ENCODE results near the gene DNAI4. TPM values are rescaled to one million over a fixed set of nuclear protein-coding genes. Genes with fewer than 3 reads are reported as not detected.

The DNAI4 gene
- total RNA-seq, 1 experiment from 2014 or later, result 2.1 TPM

DNA sequence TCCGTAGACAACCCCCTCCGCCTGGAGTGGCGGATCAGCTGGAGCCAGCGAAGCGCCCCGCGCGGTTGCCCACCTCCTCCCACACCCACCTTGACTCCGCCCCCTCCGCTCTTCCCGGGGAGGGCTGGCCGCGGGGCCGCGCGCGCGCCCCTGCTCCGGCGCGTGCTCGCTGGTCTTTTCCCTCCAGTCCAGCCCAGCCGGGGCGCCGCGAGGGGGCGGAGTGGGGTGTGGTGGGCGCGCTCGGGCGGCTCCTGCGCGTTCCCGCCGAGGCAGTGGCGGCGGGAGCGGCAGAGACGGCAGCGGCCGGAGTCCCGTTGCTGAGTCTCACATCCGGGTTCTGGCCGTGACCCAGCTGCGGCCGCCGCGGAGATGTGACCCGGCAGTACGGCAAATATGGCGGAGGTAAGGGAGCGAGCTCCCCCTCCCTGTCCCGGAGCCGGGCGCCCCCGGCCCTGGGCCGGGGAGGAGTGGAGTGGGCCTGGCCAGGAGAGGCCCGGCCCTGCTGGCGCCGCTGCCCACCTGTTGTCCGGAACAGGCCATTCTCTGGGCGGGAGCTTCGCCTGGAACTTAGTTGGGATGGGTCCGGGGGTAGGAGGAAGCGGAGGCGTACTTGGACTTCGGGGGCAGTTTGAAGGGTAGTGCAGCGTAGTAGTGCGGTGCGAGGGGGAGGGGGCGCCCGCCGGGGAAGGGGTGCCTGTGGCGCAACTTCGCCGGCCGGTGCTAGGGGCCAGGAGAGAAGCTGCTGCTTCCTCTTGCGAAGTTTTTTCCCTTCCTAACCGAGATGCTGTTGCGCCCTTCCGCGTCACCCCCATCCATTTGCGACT, 5.6 kb upstream of the DNAI4 start (continued):
- TF ChIP-seq SOX15 (CRISPR knock-in tag; IDR thresholded peaks at IDR 0.05) (no peak), NR1H2 (CRISPR knock-in tag; IDR thresholded peaks at IDR 0.05) (no peak), ZNF138 (CRISPR knock-in tag; conservative IDR thresholded peaks at IDR 0.05) (no peak; the same call in 1 of the 2 replicates), PRRX2 (CRISPR knock-in tag; IDR thresholded peaks at IDR 0.05) (peak; percentile 28; the same call in 1 of the 2 replicates), ZSCAN18 (CRISPR knock-in tag; IDR thresholded peaks at IDR 0.05) (no peak), NR2C2 (CRISPR knock-in tag; IDR thresholded peaks at IDR 0.05) (no peak), HMGXB4 (CRISPR knock-in tag; IDR thresholded peaks at IDR 0.05) (0 out of 2 replicates have a peak, but pooled peaks have one; percentile 55), CREM (CRISPR knock-in tag; IDR thresholded peaks at IDR 0.05) (no peak), PREB (CRISPR knock-in tag; IDR thresholded peaks at IDR 0.05; ENCODE audit: borderline replicate concordance) (no peak), ZNF423 (CRISPR knock-in tag; IDR thresholded peaks at IDR 0.05) (peak; percentile 8; the same call in 1 of the 2 replicates), OVOL2 (CRISPR knock-in tag; IDR thresholded peaks at IDR 0.05; ENCODE audit: borderline replicate concordance) (no peak), E2F4 (CRISPR knock-in tag; IDR thresholded peaks at IDR 0.05; ENCODE audit: borderline replicate concordance, low read depth) (peak; percentile 67; the same call in 1 of the 2 replicates), ZNF512 (CRISPR knock-in tag; IDR thresholded peaks at IDR 0.05; ENCODE audit: borderline replicate concordance) (no peak; the same call in 1 of the 2 replicates), NFYB (CRISPR knock-in tag; conservative IDR thresholded peaks at IDR 0.05; ENCODE audit: low read depth) (no peak), FOXP1 (CRISPR knock-in tag; IDR thresholded peaks at IDR 0.05; ENCODE audit: borderline replicate concordance) (peak; percentile 34; the same call in 1 of the 2 replicates), ZNF396 (CRISPR knock-in tag; IDR thresholded peaks at IDR 0.05; ENCODE audit: borderline replicate concordance) (no peak), ZNF317 (CRISPR knock-in tag; IDR thresholded peaks at IDR 0.05; ENCODE audit: borderline replicate concordance, low read depth) (no peak), PRDM15 (CRISPR knock-in tag; IDR thresholded peaks at IDR 0.05) (no peak), MLX (CRISPR knock-in tag; IDR thresholded peaks at IDR 0.05) (no peak)
- TF ChIP-seq, protein P1, sequence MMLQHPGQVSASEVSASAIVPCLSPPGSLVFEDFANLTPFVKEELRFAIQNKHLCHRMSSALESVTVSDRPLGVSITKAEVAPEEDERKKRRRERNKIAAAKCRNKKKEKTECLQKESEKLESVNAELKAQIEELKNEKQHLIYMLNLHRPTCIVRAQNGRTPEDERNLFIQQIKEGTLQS (CRISPR knock-in tag; conservative IDR thresholded peaks at IDR 0.05), result no peak
- TF ChIP-seq, protein P2, sequence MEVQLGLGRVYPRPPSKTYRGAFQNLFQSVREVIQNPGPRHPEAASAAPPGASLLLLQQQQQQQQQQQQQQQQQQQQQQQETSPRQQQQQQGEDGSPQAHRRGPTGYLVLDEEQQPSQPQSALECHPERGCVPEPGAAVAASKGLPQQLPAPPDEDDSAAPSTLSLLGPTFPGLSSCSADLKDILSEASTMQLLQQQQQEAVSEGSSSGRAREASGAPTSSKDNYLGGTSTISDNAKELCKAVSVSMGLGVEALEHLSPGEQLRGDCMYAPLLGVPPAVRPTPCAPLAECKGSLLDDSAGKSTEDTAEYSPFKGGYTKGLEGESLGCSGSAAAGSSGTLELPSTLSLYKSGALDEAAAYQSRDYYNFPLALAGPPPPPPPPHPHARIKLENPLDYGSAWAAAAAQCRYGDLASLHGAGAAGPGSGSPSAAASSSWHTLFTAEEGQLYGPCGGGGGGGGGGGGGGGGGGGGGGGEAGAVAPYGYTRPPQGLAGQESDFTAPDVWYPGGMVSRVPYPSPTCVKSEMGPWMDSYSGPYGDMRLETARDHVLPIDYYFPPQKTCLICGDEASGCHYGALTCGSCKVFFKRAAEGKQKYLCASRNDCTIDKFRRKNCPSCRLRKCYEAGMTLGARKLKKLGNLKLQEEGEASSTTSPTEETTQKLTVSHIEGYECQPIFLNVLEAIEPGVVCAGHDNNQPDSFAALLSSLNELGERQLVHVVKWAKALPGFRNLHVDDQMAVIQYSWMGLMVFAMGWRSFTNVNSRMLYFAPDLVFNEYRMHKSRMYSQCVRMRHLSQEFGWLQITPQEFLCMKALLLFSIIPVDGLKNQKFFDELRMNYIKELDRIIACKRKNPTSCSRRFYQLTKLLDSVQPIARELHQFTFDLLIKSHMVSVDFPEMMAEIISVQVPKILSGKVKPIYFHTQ (CRISPR knock-in tag; IDR thresholded peaks at IDR 0.05), result no peak
